Activated T-cell treated with anti-CD3 and anti-CD28 coated beads, Interleukin-2, amount 50 U/mL, for 72 hours (primary cell): ENCODE measurements around the gene PTGR2. TPM values are rescaled to one million over a fixed set of nuclear protein-coding genes. Genes with fewer than 3 reads are reported as not detected.
"Not testable (repeated sequence)": the region's sequence is repeated elsewhere in the genome, so short reads cannot be mapped to it uniquely, and the experiment has no call there.

Experiments used
- ATAC-seq, 2 donors: fragments of 150-1000 bp; cut with Tn5 transposase; replicated peaks in 1 of 2; 2 replicates each; pipeline ENCODE4 v1.10.0; 2021; ENCODE audit warnings: moderate library complexity in 2 of 2, mild to moderate bottlenecking in 1 of 2
- DNase-seq, 2 donors: peaks; one replicate each; pipeline ENCODE4 v3.0.0; 2021 to 2022; ENCODE audit warnings: mixed read lengths in 1 of 2
- H3K27ac Mint-ChIP-seq: one replicate; pipeline ENCODE4 v1.8.0; 2022; ENCODE audit warnings: mild to moderate bottlenecking, moderate library complexity, mixed read lengths
- H3K27me3 Mint-ChIP-seq: one replicate; pipeline ENCODE4 v1.8.0; 2022; ENCODE audit warnings: low read depth, mixed read lengths
- H3K36me3 Mint-ChIP-seq, 2 donors: one replicate each; pipeline ENCODE4 v1.8.0; 2022; ENCODE audit warnings: mixed read lengths in 2 of 2, mild to moderate bottlenecking in 1 of 2; ENCODE audit not compliant: insufficient read depth in 2 of 2
- H3K4me1 Mint-ChIP-seq: one replicate; pipeline ENCODE4 v1.8.0; 2022; ENCODE audit warnings: low read depth, mixed read lengths
- H3K4me3 Mint-ChIP-seq, 2 donors: one replicate each; pipeline ENCODE4 v1.8.0; 2022; ENCODE audit warnings: mild to moderate bottlenecking in 2 of 2, mixed read lengths in 2 of 2, moderate library complexity in 2 of 2
- H3K9me3 Mint-ChIP-seq, 2 donors: one replicate each; pipeline ENCODE4 v1.8.0; 2022; ENCODE audit warnings: mixed read lengths in 2 of 2
- total RNA-seq, 2 donors: library from RNA; stranded (reverse); gene quantifications; one replicate each; pipeline ENCODE4 v1.2.3, GENCODE V29; 2022

Gene PTGR2
- total RNA-seq, 2 donors from 2014 or later = 4.3 to 6.4 TPM

- no peak for ATAC-seq
- peaks cover 12% of the 10 kb centered on the region for H3K27me3 Mint-ChIP-seq
- no peak for DNase-seq
- no peak overlapping the region for H3K27ac Mint-ChIP-seq
- no peak overlapping the region for H3K4me3 Mint-ChIP-seq
- peaks cover 4% of the 10 kb centered on the region for H3K4me1 Mint-ChIP-seq
- H3K9me3 Mint-ChIP-seq = peaks cover 2% of the 10 kb centered on the region in 2 donors
- peaks cover 2% of the 10 kb centered on the region in 2 donors for H3K36me3 Mint-ChIP-seq
Observed at GRCh38 chr14:73842851-73843250, 8.8 kb upstream of the PTGR2 start.

GRCh38 chr14:73843296-73843695, 8.3 kb upstream of the PTGR2 start:
- peaks cover 2% of the 10 kb centered on the region in 2 donors for H3K9me3 Mint-ChIP-seq
- no peak overlapping the region for H3K4me3 Mint-ChIP-seq
- peaks cover 2% of the 10 kb centered on the region in 2 donors for H3K36me3 Mint-ChIP-seq
- no peak overlapping the region for H3K27ac Mint-ChIP-seq
- no peak for DNase-seq
- H3K4me1 Mint-ChIP-seq = peaks cover 4% of the 10 kb centered on the region
- peaks cover 12% of the 10 kb centered on the region for H3K27me3 Mint-ChIP-seq
- no peak for ATAC-seq

- peaks cover 14% of the 10 kb centered on the region for H3K4me1 Mint-ChIP-seq
- DNase-seq (no peak), ATAC-seq (no peak)
- no peak overlapping the region for H3K27ac Mint-ChIP-seq
- peaks cover 2 to 4% of the 10 kb centered on the region in 2 donors for H3K36me3 Mint-ChIP-seq
- H3K4me3 Mint-ChIP-seq = no peak overlapping the region
- peaks cover 6% of the 10 kb centered on the region for H3K27me3 Mint-ChIP-seq
- peaks cover 2% of the 10 kb centered on the region in 2 donors for H3K9me3 Mint-ChIP-seq
Observed at GRCh38 chr14:73846947-73847346, 4.7 kb upstream of the PTGR2 start.

GRCh38 chr14:73851000-73851399, 631 bp upstream of the PTGR2 start:
- Mint-ChIP-seq H3K4me3 (peak overlapping the region; percentile 99), H3K27me3 (peaks cover 6% of the 10 kb centered on the region), H3K9me3 (no peaks in the 10 kb centered on the region), H3K27ac (peak overlapping the region; percentile 61), H3K36me3 (peaks cover 0 to 4% of the 10 kb centered on the region in 2 donors), H3K4me1 (peaks cover 29% of the 10 kb centered on the region)
- no peak for DNase-seq
- ATAC-seq = no peak

- H3K36me3 Mint-ChIP-seq = no peaks in the 10 kb centered on the region
- H3K4me3 Mint-ChIP-seq = no peak overlapping the region
- DNase-seq (no peak), ATAC-seq (no peak)
- no peaks in the 10 kb centered on the region for H3K4me1 Mint-ChIP-seq
- H3K9me3 Mint-ChIP-seq = no peaks in the 10 kb centered on the region
- peak overlapping the region; percentile 73 for H3K27ac Mint-ChIP-seq
- no peaks in the 10 kb centered on the region for H3K27me3 Mint-ChIP-seq
Observed at GRCh38 chr14:73859145-73859544, 7.5 kb downstream of the PTGR2 start.

GRCh38 chr14:73861073-73861472, 9.4 kb downstream of the PTGR2 start:
- no peak for ATAC-seq
- DNase-seq = no peak
- no peak overlapping the region for H3K4me3 Mint-ChIP-seq
- no peaks in the 10 kb centered on the region for H3K9me3 Mint-ChIP-seq
- H3K27ac Mint-ChIP-seq = no peak overlapping the region
- no peaks in the 10 kb centered on the region for H3K27me3 Mint-ChIP-seq
- H3K4me1 Mint-ChIP-seq = no peaks in the 10 kb centered on the region
- H3K36me3 Mint-ChIP-seq = peaks cover 0 to 2% of the 10 kb centered on the region in 2 donors

- no peak for DNase-seq
- H3K4me3 Mint-ChIP-seq = no peak overlapping the region
- H3K9me3 Mint-ChIP-seq = no peaks in the 10 kb centered on the region
Observed at GRCh38 chr14:73862480-73862879, 10.8 kb downstream of the PTGR2 start.

GRCh38 chr14:73863209-73863608, 11.6 kb downstream of the PTGR2 start:
- H3K4me3 Mint-ChIP-seq = no peak overlapping the region
- H3K36me3 Mint-ChIP-seq = peaks cover 0 to 2% of the 10 kb centered on the region in 2 donors
- H3K27ac Mint-ChIP-seq = no peak overlapping the region
- DNase-seq (no peak), ATAC-seq (no peak)
- no peaks in the 10 kb centered on the region for H3K27me3 Mint-ChIP-seq
- no peaks in the 10 kb centered on the region for H3K9me3 Mint-ChIP-seq
- no peaks in the 10 kb centered on the region for H3K4me1 Mint-ChIP-seq

More at GRCh38 chr14:73862480-73862879, 10.8 kb downstream of the PTGR2 start:
- Mint-ChIP-seq H3K36me3 (peaks cover 0 to 2% of the 10 kb centered on the region in 2 donors), H3K4me1 (no peaks in the 10 kb centered on the region), H3K27ac (no peak overlapping the region), H3K27me3 (no peaks in the 10 kb centered on the region)
- ATAC-seq = no peak

GRCh38 chr14:73865534-73866113, 14.0 kb downstream of the PTGR2 start:
- no peaks in the 10 kb centered on the region for H3K9me3 Mint-ChIP-seq
- DNase-seq = no peak
- no peaks in the 10 kb centered on the region for H3K27me3 Mint-ChIP-seq
- H3K27ac Mint-ChIP-seq = no peak overlapping the region
- H3K36me3 Mint-ChIP-seq = peaks cover 0 to 2% of the 10 kb centered on the region in 2 donors
- H3K4me1 Mint-ChIP-seq = no peaks in the 10 kb centered on the region
- no peak for ATAC-seq
- no peak overlapping the region for H3K4me3 Mint-ChIP-seq

GRCh38 chr14:73869754-73870153, 18.1 kb downstream of the PTGR2 start:
- H3K27me3 Mint-ChIP-seq, H3K9me3 Mint-ChIP-seq, DNase-seq, H3K36me3 Mint-ChIP-seq, ATAC-seq, H3K4me3 Mint-ChIP-seq, H3K27ac Mint-ChIP-seq, H3K4me1 Mint-ChIP-seq: not testable (repeated sequence)

GRCh38 chr14:73870525-73871235, 19.0 kb downstream of the PTGR2 start:
- H3K4me3 Mint-ChIP-seq = no peak overlapping the region
- no peaks in the 10 kb centered on the region for H3K27me3 Mint-ChIP-seq
- no peaks in the 10 kb centered on the region for H3K4me1 Mint-ChIP-seq
- DNase-seq (no peak), ATAC-seq (no peak)
- H3K36me3 Mint-ChIP-seq = no peaks in the 10 kb centered on the region
- H3K27ac Mint-ChIP-seq = no peak overlapping the region
- H3K9me3 Mint-ChIP-seq = no peaks in the 10 kb centered on the region

GRCh38 chr14:73873660-73874059, 22.0 kb downstream of the PTGR2 start:
- H3K36me3 Mint-ChIP-seq = no peaks in the 10 kb centered on the region
- H3K27me3 Mint-ChIP-seq = no peaks in the 10 kb centered on the region
- no peak for ATAC-seq
- no peak overlapping the region for H3K27ac Mint-ChIP-seq
- DNase-seq = no peak
- no peaks in the 10 kb centered on the region for H3K4me1 Mint-ChIP-seq
- H3K4me3 Mint-ChIP-seq = no peak overlapping the region
- H3K9me3 Mint-ChIP-seq = no peaks in the 10 kb centered on the region

GRCh38 chr14:73877790-73878189, 26.2 kb downstream of the PTGR2 start:
- no peaks in the 10 kb centered on the region for H3K4me1 Mint-ChIP-seq

GRCh38 chr14:73878436-73878835, 26.8 kb downstream of the PTGR2 start:
- Mint-ChIP-seq H3K27ac (no peak overlapping the region), H3K4me3 (no peak overlapping the region), H3K27me3 (no peaks in the 10 kb centered on the region), H3K9me3 (no peaks in the 10 kb centered on the region), H3K36me3 (no peaks in the 10 kb centered on the region), H3K4me1 (no peaks in the 10 kb centered on the region)
- ATAC-seq = no peak
- DNase-seq = no peak

More at GRCh38 chr14:73877790-73878189, 26.2 kb downstream of the PTGR2 start:
- Mint-ChIP-seq H3K36me3 (no peaks in the 10 kb centered on the region), H3K27me3 (no peaks in the 10 kb centered on the region), H3K9me3 (no peaks in the 10 kb centered on the region), H3K27ac (no peak overlapping the region), H3K4me3 (no peak overlapping the region)
- DNase-seq = no peak
- ATAC-seq = no peak
